ENCODE results near the gene RPL36A. TPM values are rescaled to one million over a fixed set of nuclear protein-coding genes. Genes with fewer than 3 reads are reported as not detected.
A peak's percentile ranks its signal among the peaks of the same experiment; 100 is the strongest.

RPL36A gene
- total RNA-seq, 1 donor, result 87.2 TPM

GRCh38 chrX:101369687-101370086 is 21.1 kb upstream of the RPL36A start:
- no peaks in the 10 kb centered on the region for H3K27me3 ChIP-seq (ENCODE audit: insufficient read depth, low read length)
- no peak overlapping the region for H3K4me2 ChIP-seq (ENCODE audit: insufficient read depth, low read length)
- H2AFZ ChIP-seq (ENCODE audit: low read length), result no peak overlapping the region
- no peak for DNase-seq (ENCODE audit: insufficient read length, low spot score, missing footprints)
- no peak overlapping the region for H3K27ac ChIP-seq (ENCODE audit: low read depth, low read length)
- H3K4me1 ChIP-seq (ENCODE audit: insufficient read depth, low read length), result no peaks in the 10 kb centered on the region
- H3K79me2 ChIP-seq (ENCODE audit: insufficient read depth, low read length), result no peaks in the 10 kb centered on the region
- no peaks in the 10 kb centered on the region for H3K36me3 ChIP-seq (ENCODE audit: insufficient read depth, low read length)
- H4K20me1 ChIP-seq (ENCODE audit: insufficient read depth, low read length), result no peaks in the 10 kb centered on the region
- TF ChIP-seq CTCF (IDR thresholded peaks at IDR 0.05; ENCODE audit: extremely low read depth, low read depth, low read length), result no peak
- no peaks in the 10 kb centered on the region for H3K9me3 ChIP-seq (ENCODE audit: low read depth, low read length)
- no peak overlapping the region for H3K4me3 ChIP-seq (ENCODE audit: insufficient read depth, low read length)

- Histone ChIP-seq H3K36me3 (ENCODE audit: insufficient read depth, low read length) (no peaks in the 10 kb centered on the region), H3K4me2 (ENCODE audit: insufficient read depth, low read length) (no peak overlapping the region), H3K79me2 (ENCODE audit: insufficient read depth, low read length) (no peaks in the 10 kb centered on the region), H3K9me3 (ENCODE audit: low read depth, low read length) (no peaks in the 10 kb centered on the region), H2AFZ (ENCODE audit: low read length) (no peak overlapping the region), H4K20me1 (ENCODE audit: insufficient read depth, low read length) (no peaks in the 10 kb centered on the region), H3K4me1 (ENCODE audit: insufficient read depth, low read length) (no peaks in the 10 kb centered on the region), H3K4me3 (ENCODE audit: insufficient read depth, low read length) (no peak overlapping the region), H3K27me3 (ENCODE audit: insufficient read depth, low read length) (peaks cover 6% of the 10 kb centered on the region), H3K27ac (ENCODE audit: low read depth, low read length) (no peak overlapping the region)
- no peak for TF ChIP-seq CTCF (IDR thresholded peaks at IDR 0.05; ENCODE audit: extremely low read depth, low read depth, low read length)
- DNase-seq (ENCODE audit: insufficient read length, low spot score, missing footprints), result no peak
Measured at GRCh38 chrX:101370888-101371504, 19.8 kb upstream of the RPL36A start.

- DNase-seq (ENCODE audit: insufficient read length, low spot score, missing footprints), result no peak
- TF ChIP-seq CTCF (IDR thresholded peaks at IDR 0.05; ENCODE audit: extremely low read depth, low read depth, low read length), result no peak
- Histone ChIP-seq H3K4me1 (ENCODE audit: insufficient read depth, low read length) (no peaks in the 10 kb centered on the region), H3K27me3 (ENCODE audit: insufficient read depth, low read length) (peaks cover 7% of the 10 kb centered on the region), H3K36me3 (ENCODE audit: insufficient read depth, low read length) (no peaks in the 10 kb centered on the region), H3K9me3 (ENCODE audit: low read depth, low read length) (no peaks in the 10 kb centered on the region), H3K4me3 (ENCODE audit: insufficient read depth, low read length) (no peak overlapping the region), H3K4me2 (ENCODE audit: insufficient read depth, low read length) (no peak overlapping the region), H3K79me2 (ENCODE audit: insufficient read depth, low read length) (no peaks in the 10 kb centered on the region), H4K20me1 (ENCODE audit: insufficient read depth, low read length) (no peaks in the 10 kb centered on the region), H2AFZ (ENCODE audit: low read length) (no peak overlapping the region), H3K27ac (ENCODE audit: low read depth, low read length) (no peak overlapping the region)
Measured at GRCh38 chrX:101377547-101377946, 13.3 kb upstream of the RPL36A start.

GRCh38 chrX:101383679-101384205 is 7.1 kb upstream of the RPL36A start:
- peak; percentile 26 for DNase-seq (ENCODE audit: insufficient read length, low spot score, missing footprints)
- Histone ChIP-seq H2AFZ (ENCODE audit: low read length) (no peak overlapping the region), H3K36me3 (ENCODE audit: insufficient read depth, low read length) (no peaks in the 10 kb centered on the region), H3K27me3 (ENCODE audit: insufficient read depth, low read length) (peaks cover 12% of the 10 kb centered on the region), H4K20me1 (ENCODE audit: insufficient read depth, low read length) (no peaks in the 10 kb centered on the region), H3K79me2 (ENCODE audit: insufficient read depth, low read length) (no peaks in the 10 kb centered on the region), H3K4me1 (ENCODE audit: insufficient read depth, low read length) (no peaks in the 10 kb centered on the region), H3K9me3 (ENCODE audit: low read depth, low read length) (no peaks in the 10 kb centered on the region), H3K4me3 (ENCODE audit: insufficient read depth, low read length) (no peak overlapping the region), H3K4me2 (ENCODE audit: insufficient read depth, low read length) (no peak overlapping the region), H3K27ac (ENCODE audit: low read depth, low read length) (no peak overlapping the region)
- no peak for TF ChIP-seq CTCF (IDR thresholded peaks at IDR 0.05; ENCODE audit: extremely low read depth, low read depth, low read length)

All from osteoblast (primary cell).